NCI-H2196 treated with DMSO at 0.1 percent for 48 hours (cell line): Measurements from ENCODE around the gene BCL2L1.

ENCODE experiments used
- DNase-seq: peaks from one replicate; lab custom pipeline; 2025; ENCODE audit not compliant: unreplicated experiment; lab: John Stamatoyannopoulos, UW

The BCL2L1 gene

GRCh38 chr20:31731321-31731717, 8.7 kb upstream of the BCL2L1 start:
- DNase-seq: no peak

DNA sequence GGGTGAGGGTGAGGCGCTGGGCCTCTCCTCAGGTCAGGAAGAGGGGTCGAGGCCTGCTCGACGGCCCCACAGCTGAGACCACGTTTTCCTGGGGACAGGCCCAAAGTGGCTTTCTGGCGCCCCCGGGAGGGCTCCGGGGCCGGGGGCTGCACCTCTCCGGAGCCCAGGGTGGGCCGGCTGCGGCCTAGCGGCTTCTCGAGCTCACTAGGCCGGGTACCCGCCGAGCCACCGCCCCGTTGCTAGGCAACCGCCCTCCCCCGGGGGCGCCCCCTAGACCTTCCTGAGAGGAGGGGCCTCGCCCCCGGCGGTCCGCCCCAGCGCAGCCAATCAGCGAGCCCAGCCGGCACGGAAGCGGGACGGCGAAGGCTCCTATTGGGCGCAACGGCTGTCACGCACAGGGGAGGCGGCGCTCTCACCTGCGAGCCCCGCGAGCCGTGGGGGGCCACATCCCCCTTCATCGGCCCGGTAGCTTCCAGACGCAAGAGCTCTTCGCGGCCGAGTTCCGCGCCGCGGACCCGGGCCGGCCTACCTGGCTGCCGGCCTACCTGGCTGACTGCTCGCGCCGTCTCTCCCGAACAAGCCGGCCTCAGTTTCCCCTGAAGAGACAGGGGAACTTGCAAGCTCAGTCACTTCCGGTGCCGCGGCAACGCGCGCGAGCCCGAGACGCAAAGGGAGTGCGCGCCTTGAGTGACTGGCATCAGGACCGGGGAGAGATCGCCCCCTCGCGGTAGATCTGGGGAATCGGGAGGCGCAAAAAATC, 831 bp upstream of the BCL2L1 start:
- peak; percentile 89 for DNase-seq

DNA sequence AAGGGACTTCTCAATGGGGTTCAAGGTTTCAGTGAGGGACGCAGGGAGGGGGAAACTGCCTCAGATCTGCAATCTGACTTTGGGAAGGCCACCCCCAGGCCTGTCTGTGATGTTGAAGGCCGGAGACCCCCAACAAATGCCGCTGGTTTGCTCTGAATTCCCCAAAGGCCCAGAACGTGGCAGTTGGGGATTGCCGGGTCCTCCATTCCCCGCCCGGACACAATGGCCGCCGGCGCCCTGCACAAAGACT, 326 bp upstream of the BCL2L1 start:
- no peak for DNase-seq

DNA sequence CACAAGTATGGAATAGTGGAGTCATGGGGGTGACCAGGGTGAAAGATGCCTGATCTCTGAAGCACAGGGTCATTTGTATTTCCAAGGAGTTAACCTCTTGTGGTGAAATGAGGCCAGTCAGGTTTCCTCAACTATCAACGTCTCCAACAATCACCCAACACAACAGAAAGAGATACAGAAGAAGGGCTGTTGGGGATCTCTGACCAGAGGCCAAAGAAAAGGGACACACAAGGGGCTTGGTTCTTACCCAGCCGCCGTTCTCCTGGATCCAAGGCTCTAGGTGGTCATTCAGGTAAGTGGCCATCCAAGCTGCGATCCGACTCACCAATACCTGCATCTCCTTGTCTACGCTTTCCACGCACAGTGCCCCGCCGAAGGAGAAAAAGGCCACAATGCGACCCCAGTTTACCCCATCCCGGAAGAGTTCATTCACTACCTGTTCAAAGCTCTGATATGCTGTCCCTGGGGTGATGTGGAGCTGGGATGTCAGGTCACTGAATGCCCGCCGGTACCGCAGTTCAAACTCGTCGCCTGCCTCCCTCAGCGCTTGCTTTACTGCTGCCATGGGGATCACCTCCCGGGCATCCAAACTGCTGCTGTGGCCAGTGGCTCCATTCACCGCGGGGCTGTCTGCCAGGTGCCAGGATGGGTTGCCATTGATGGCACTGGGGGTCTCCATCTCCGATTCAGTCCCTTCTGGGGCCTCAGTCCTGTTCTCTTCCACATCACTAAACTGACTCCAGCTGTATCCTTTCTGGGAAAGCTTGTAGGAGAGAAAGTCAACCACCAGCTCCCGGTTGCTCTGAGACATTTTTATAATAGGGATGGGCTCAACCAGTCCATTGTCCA, 1.0 kb downstream of the BCL2L1 start:
- no peak for DNase-seq

DNA sequence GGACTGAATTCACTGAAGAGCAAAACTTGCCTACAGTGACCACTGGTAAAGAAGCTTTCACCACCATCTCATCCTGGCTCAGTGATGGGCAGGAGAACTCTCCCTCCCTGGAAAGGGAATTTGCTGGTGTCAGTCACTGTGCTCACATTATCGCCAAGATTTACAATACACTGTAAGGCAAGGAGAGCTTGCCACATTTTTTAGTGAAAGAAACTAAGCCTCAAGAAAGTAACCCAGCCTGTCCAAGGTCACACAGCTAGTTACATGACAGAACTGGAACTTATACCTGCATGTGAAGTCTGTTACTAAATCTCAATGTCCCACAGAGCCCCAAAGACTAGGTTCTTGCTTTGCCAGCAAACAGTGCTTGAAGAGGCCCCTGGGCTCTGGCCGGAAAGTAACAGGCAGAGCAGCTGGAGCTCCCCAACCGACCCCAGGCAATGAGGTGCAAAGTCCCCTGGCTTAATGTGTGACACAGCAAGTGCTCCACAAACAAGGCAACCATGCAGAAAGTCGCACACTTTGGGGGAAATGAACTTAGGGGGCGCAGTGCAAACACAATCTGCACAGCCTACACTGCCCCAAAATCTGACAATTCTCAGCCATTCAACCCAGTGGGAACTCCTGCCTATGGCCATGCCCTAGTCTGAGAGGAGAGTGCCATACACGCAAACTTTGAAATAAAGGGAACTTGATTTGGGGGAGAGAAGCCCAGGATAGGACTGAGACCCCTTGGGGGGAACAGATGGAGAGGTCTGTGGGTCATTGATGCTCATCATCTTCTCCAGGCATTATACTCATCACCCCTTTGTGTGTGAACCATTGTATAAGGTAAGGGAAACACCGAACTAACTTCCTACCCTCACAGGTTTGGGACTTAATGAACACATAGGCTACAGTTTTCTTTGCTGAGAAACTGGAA, 1.9 kb downstream of the BCL2L1 start:
- DNase-seq: no peak

DNA sequence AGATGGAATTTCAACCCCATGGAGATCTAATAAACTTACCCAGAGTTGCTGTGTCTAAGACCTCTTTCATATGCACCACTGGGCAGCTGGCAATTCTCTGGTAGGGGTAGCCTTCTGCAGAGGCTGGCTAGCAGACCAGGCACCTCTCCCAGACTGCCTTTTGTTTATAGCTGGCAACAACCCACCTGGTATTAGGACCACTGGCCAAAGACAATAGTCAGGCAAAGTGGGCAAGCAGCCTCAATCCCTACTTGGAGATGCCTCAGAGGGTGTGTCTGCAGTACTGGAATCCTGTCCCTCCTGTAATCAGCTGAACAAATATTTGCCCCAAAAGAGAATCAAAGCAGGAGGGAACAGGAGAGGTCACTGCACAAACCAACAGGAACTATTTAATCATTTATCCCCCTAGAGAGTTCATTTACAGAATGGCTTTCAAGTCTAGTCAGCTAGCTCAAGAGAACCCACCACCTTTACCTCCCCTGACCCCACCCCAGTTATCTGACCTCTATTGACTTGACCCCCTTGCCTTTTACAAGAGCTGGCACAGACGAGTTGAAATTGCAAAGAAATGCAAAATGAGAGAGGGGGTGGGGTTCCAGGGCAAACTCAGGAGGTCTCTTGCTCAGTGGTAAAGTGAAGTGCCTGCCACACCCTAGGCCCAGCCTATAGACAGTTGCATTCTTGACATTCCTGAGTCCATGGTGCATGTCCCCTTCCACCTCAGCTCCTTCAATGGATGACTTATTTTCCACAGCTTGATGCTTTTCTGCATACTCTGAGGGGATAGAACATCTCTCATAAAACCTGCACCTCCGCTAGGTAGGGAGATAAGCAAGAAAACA, 2.8 kb downstream of the BCL2L1 start:
- peak; percentile 77 for DNase-seq

DNA sequence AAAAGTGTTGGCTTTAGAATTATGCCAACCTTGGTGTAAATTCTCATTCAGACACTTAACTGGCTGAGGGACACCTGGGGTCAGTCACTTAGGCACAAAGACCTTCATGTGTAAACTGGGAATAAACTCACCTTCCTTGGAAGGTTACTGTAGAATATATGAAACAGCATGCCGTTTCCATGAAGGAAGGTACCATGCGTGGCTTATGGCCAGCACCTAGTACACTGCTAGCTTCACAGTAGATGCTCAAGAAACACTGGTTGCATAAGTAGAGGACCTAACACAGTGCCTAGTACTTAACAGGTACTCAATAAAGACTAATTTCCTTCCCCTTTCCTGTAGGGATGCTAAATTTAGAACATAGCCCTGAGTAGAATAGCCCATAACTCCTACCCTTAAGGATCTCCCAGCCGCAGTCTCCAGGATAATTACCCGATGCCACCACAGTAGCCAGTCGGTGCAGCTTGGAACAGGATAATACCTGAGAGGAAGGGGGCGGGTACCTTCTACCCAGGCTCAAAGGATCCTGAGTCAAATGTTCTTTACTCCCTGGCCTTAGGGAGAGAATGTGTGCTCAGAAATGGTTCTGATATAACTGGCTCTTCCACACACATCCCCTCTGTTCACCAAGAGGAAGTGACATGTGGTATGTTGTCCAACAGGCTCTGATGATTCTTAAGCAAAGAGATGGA, 3.6 kb downstream of the BCL2L1 start:
- no peak for DNase-seq

DNA sequence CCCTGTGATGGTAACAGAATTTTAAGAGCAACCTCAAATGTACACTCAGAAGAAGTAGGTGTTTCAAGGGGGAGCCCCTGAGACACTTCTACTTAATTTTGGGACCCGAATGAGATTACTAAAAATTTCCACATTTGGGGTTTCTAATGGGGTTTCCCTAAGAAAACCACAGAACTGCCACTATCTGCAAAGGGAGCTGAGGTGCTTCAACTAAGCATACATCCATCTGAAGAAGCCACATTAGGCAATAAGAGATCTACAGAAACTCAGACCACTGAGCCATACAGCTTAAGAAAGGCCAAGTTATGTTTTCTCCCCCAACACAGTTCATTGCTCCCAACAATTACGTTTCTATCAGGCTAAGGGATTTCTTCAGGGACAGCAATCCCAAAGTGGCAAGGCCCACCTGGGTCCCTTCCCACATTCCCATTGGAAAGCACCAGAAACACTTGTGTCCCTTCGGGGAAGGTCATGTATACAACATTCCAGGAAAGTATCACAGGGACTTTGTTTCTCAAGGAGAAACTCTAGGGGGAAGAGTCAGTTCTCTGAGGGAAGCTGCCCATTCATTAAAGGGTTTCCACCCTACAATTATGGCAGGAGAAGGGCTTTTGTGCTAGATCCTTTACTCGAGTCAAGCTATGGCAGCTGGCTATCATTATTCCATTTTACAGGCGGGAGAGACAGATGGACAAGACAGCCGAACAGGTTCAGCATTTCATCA, 5.0 kb downstream of the BCL2L1 start:
- DNase-seq: no peak

GRCh38 chr20:31716818-31717477, 5.7 kb downstream of the BCL2L1 start:
- DNase-seq: no peak

- no peak for DNase-seq
These were observed 6.3 kb downstream of the BCL2L1 start for GRCh38 chr20:31716351-31716750.

DNA sequence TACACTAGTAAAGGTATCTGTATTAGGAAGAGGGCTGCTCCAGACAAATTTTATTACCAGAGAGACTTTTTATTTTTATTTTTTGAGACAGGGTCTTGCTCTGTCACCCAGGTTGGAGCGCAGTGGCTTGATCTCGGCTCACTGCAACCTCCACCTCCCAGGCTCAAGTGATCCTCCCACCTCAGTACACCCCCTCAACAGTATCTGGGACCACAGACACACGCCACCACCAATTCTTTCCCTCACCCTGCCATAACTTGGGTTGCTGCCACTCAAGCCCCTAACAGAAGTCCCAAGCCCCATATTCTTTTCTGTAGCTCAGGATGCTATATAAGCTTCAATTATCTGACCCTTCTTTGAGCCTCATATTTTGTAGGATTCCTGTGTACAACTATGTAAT, 6.9 kb downstream of the BCL2L1 start:
- no peak for DNase-seq

- no peak for DNase-seq
These were observed 9.1 kb downstream of the BCL2L1 start for GRCh38 chr20:31713312-31714273.

DNA sequence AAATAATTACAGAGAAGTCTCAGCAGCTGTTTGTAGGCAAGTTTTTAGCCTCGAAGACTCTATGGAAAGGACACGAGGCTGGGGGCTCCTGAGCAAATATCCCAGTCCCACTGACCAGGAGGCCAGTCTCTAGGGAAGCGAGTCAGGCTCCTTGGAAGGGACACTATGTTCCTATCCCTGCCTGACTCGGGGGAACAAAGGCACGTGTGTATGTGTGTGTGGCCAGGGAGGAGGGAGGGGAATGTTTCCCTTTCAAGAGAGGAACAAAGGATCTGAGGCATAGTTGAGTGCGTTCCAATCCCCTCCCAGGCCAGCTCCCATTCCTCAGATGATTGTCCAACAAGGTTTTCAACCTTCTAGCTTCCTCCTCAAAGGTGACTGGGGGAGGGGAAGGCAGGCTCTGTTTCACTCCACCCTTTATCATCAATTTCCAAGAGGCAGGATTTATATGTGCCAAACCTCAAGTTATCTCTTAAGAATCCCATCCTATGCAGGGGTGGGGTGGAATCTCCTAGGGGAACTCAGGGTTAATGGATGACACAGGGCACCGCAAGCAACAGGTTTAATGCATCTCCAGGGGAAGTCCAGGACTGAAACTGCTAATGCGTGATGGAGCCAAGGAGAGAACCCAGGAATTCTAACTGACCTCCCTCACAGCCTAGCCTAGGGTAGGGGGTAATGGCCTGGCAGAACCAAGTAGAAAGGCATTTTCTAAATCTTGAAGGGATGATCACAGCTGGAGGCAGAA, 9.9 kb downstream of the BCL2L1 start:
- peak; percentile 63 for DNase-seq

DNA sequence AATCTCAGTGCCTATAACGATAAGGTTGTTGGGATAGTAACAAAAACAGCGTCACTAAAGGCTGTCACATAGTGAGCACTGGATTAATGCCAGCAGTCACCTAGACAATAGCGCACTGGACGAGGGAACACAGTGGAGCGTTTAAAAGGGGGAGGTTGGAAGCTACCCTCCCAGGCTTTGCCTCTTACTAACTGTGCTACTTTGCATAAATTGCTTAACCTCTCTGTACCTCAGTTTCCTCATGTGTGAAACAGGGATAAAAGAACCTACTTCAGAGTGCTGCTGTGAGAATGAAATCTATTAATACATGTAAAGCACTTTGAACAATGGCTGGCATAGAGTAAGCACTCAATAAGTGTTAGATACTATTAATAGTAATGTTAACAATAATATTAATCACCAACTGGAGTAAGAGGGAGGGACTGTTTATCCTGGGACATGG, 10.5 kb downstream of the BCL2L1 start:
- no peak for DNase-seq

DNA sequence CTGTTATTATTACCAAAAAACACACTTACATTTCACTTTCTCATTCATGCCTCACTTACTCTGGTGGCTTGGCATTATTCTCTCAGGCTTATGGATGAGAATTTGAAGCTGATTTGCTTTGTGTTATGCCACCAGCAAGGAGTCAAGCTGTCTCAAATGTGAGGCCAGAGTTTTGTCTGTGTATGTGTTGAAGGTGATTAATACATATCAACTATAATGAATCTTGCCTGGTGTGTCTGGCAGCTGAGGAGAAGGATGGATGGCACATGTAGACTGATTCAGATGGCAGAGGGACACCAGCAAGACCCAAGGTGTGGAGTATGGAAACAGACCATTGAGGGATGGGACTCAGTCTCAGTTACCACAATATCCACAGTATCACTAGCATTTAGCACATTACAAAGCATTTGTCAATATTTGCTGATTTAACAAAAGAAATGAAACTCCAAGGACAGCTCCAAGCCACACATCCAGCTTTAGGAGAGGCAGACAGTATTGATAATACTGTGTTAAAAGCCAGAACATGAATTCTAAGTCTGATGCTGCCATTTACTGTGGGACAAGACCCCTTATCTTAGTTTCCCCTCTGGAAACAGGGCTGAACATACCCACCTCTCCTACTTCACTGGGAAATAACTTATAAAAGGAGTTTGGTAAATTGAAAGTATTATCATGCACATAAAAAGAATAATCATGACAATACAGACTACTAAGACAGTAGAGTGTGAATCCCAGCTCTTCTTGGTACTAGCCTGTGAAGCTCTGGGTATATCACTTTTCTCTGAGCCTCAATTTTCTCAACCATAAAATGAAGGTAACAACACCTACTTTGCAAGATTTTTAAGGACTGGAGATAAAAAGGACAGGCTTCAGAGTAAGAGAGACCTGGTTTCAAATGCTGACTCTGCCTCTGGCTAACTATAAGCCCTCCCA, 11.2 kb downstream of the BCL2L1 start:
- no peak for DNase-seq
